ENCODE measurements around the gene CDCP1.

GRCh38 chr3:45153658-45154437 is 7.7 kb upstream of the CDCP1 start:
- TF ChIP-seq CTCF (IDR thresholded peaks at IDR 0.05) (no peak), POLR2A (IDR thresholded peaks at IDR 0.05) (no peak)
